Sciatic nerve (tissue), 2 donors: ENCODE data around the gene ELMO1. TPM values are rescaled to one million over a fixed set of nuclear protein-coding genes. Genes with fewer than 3 reads are reported as not detected.

Experiments
- ATAC-seq: fragments of 200-7000 bp; cut with Tn5 transposase; one replicate; pipeline ENCODE4 v1.9.1; 2020; ENCODE audit warnings: mild to moderate bottlenecking, moderate library complexity
- DNase-seq: peaks from one replicate; pipeline ENCODE4 v3.0.0-alpha.2; 2020; ENCODE audit warnings: low spot score
- intact Hi-C: fragments of 100-400 bp; cut with DNase I; formaldehyde crosslinking; loops from one replicate; pipeline ENCODE4 v1.14.2; 2022
- total RNA-seq: library from RNA; stranded (reverse); fragmentation: NEBNext Ultra II Directional; extraction: Animal tissue kit (Norgen Biotek cat#: 25700); gene quantifications from one replicate; pipeline ENCODE4 v1.2.1, GENCODE V29; 2021
- donor health status: DM: no; HTN: no; CAD: no.
- donor health status: DM: no; HTN: no; CAD: no.

ELMO1 gene
- total RNA-seq, 1 donor from 2014 or later: 151 TPM

DNA sequence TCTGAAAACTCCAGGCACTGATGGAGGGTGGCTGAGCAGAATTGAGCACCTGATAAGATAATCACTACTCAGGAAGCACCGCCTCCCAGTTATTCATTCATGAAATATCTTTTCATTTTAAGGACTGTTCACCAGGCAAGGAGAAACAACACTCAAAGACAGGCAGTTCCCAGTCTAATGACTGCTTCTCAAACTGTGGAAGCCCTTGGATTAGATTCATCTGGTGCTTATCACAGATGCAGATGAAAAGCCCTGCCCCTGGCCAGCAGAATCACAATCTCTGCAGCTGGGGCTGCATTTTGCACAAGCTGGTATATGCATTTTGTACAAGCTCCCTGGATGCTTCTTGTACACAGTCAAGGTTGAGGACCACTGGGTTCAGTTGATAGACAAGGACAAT lies 109.7 kb downstream of the ELMO1 start:
- ATAC-seq (no peak), DNase-seq (no peak)
- intact Hi-C loops: no loop called here

DNA sequence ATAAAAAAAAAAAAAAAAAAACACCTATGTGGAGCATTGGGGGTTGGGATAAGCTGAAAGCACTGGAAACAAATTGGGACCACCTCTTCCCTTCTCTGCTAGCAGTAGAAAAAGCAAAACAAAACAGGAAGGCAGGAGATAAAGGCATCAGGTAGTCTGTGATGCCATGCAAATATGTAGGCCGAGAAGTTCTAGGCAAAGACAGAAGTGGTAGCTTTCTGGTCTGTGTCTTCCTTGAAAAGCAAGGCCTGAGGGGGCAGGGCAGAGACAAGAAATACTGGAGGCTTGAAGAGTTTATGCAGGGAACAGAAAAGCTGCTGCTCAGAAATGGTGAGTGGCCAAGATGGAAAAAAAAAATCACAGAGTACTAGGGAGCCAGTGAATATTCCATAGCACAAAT lies 111.1 kb downstream of the ELMO1 start:
- intact Hi-C loops: no loop called here
- DNase-seq: no peak
- no peak for ATAC-seq

DNA sequence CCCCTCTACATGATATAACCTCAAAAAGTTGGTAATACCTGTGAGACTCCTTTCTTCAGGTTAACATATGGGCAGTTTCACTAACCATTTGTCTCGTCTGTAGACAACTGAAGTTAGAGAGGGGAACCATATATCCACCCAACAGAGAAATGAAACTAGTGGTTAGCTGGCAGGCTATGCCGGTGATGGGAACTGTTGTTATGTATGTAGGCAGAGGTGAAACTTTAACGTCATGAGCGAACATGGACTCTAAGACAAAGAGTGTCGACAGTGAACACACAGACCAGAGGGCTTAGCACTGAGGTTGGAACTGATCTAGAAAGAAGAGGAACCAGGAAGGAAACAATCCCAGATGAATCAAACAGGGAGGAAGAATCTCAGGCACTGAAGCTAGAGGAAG lies 112.4 kb downstream of the ELMO1 start:
- intact Hi-C loops: no loop called here
- DNase-seq (no peak), ATAC-seq (peak; percentile 48)

DNA sequence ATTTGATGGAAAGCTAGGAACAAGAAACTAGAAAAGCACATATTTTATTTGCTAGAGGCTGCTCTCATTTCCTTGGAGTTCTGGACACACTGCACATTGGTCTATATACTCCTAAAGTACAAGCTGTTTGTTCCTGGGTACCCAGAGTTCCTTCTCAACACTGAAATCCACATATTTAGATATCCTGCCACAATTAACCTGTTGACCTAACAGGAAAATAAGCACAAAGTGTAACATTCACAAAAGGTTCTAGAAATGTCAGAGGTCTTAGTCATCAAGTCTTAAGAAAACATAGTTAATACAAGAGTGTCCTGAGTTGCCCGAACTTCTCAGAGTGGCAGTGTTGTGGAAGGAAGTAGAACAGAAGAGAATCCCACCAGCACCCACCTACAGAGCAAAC lies 115.6 kb downstream of the ELMO1 start:
- intact Hi-C loops: no loop called here
- peak; percentile 69 for ATAC-seq
- no peak for DNase-seq

DNA sequence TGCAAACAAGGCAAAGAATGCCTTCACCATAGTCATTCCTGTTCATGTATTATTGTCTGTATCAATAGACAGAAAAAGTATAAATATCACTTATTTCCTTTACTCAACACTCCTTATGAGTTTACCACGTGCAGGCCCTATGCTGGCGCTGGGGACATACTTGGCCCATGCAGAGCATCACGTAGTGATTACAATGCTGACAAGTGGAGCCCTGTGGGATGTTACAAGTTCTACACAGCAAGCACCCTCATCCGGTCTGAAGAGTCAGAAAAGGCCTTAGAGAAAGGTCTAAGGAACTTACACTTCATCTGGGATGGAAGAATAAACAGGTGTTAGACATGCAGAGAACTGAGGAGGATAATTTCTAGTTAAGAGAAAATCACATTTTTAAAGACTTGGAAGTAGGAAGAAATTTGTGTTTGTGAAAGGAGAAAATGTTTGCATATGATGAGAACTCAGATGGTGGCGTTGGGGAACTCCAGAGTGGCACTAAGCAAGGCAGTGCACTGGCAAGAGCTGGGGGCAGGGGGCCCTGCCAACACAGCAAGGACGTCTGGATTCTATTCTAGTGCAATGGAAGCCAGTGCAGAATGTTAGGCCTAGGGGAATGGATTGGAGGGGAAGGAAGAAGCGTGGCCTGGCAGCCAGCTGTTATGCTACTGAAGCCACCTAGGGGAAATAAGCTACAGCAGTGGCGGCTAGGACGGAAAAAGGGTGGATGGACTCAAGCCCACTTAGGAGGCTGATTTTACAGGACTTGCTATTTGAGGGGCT lies 116.2 kb downstream of the ELMO1 start:
- ATAC-seq (peak; percentile 22), DNase-seq (no peak)
- intact Hi-C loops: no loop called here

DNA sequence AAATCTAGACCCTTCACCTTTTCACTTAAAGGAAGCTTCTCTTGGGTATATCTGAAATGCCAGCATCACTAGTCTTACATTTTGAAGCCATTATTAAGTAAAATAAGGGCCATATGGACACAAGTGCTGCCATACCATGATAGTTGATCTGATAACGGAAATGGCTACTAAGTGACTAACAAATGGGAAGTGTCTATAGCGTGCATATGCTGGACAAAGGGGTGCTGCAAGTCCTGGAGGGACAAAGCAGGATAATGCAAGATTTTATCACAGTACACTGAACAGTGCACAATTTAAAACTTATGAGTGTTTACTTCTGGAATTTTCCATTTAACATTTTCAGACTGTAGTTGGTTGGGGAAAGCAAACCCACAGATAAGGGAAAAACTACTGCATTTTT lies 117.9 kb downstream of the ELMO1 start:
- DNase-seq (no peak), ATAC-seq (no peak)
- intact Hi-C loops: no loop called here

DNA sequence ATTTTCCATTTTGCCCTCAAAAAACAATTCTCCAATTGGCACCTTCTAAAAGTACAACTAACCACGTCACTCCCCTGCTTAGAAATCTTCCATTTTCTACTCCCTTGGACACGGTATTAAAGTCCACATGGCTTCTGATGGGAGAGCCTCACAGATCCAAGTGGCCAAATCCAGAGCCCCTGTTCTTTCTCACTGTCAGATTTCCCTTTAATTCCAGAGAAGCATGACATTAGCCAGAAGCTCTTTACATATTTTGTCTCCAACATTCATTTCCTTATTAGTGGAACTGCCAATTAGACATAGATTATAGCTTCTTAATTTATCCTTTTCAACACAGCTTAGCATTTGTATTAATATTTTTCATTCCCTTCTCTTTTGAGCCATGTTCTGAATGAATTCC lies 118.7 kb downstream of the ELMO1 start:
- DNase-seq (no peak), ATAC-seq (no peak)
- intact Hi-C loops: no loop called here

DNA sequence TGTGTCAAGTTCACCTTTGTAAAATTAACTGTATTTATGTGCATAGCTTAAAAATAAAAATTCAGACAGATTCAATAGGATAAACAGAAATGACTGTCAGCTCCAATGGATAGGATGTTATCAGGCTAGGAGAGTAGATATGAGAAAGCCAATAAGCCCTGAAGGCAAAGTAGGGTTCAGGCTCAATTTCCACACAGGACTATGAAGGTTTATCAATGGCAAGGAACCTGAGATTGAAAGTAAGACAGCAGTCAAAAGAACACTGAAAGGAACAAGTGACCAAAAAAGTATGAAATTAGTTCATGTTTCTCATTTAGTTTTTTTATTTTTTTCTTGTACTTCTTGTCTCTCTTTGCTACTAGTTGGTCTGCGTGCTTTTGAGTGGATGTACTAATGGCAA lies 121.4 kb downstream of the ELMO1 start:
- ATAC-seq (no peak), DNase-seq (no peak)
- intact Hi-C loops: no loop called here

DNA sequence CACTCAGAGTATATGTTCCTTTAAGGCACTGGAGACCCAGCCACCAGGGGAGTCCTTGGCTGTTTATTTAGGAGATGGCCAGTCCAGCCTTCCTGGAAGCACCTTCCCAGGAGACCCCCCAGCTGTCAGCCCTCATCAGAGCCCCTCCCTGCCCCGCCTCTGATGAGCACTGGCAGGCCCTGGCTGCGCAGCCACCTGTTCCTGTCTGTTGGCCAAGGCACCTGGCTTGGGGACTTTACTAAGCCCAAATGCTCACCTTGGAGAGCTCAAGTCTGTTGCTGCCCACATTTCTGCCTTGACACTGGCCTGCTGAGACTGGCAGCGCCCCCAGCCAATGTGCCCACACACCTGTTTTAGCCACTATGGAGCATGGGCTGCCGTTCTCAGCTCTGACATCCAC lies 124.7 kb downstream of the ELMO1 start:
- intact Hi-C loops: no loop called here
- ATAC-seq: no peak
- no peak for DNase-seq

DNA sequence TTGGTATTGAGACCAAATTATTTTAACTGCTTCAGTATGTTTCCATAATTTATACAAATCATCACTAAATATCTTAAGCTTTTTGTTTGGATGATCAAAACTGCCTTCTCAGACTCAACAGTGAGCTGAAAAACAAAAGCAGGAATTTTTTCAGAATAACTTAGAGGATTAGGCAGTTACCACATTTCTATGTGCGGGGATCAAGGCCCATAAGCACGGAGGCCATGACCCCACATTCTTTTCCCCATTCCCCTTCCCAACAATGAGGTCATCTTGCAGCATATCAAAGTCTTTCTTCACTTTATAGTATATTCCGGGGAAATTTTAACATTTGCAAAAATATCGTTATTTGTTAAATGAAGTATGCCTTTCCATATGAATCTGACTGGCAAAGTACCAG lies 125.8 kb downstream of the ELMO1 start:
- intact Hi-C loops: no loop called here
- ATAC-seq (no peak), DNase-seq (no peak)

DNA sequence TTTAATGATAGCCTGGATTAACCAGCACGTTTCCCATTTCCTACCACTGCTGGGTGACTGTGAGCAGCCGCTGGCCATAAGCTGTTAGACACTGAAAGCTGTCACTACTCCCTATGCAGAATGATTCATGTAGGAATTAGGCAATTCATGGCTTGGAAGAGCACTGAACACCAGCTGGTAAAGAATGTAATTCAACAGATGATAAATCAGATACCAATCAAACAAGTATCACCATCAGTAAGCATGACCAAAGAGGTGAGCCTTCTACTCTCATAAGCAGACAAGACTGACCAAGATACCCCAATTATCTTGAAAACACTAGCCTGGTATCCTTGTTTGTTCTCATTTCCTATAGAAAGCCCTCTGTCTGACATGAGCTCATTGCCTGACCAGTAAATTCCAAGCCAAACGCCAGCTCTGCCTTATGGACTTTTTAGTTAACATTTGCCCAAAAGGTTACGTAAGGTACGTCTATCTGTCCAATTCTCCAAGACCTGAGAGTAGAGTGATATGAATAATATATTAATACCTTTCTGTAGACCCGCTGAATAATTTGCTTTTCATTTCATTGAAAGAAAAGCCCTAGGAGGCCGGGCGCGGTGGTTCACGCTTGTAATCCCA lies 127.7 kb downstream of the ELMO1 start:
- intact Hi-C loops: no loop called here
- ATAC-seq (no peak), DNase-seq (no peak)

DNA sequence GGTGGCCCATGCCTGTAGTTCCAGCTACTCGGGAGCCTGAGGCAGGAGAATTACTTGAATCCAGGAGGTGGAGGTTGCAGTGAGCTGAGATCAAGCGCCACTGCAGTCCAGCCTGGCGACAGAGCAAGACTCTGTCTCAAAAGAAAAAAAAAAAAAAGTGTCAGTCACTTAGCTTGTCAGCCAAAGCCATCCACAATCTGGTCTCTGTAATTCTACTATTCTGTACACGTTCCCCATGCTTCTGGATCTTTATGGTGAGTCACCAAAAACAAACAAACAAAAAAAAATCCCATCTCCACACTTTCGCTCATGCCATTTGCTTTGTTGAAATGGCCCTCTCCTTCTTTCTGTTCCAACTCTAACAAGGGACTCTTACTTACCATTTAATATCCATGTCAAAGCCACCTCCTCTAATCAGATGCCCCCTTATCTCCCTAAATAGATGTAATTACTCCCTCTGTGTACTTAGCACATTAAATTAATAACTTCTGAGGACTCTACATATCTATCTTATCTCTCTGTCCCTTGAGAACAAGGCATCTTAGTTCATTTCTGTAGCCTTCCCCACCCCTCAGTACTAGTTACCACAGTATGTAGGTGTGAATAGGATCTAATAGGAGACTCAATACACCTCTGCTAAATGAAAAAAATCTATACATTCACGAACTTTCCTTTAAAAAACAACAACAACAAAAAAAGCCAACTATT lies 128.4 kb downstream of the ELMO1 start:
- ATAC-seq (no peak), DNase-seq (no peak)
- intact Hi-C loops: no loop called here

DNA sequence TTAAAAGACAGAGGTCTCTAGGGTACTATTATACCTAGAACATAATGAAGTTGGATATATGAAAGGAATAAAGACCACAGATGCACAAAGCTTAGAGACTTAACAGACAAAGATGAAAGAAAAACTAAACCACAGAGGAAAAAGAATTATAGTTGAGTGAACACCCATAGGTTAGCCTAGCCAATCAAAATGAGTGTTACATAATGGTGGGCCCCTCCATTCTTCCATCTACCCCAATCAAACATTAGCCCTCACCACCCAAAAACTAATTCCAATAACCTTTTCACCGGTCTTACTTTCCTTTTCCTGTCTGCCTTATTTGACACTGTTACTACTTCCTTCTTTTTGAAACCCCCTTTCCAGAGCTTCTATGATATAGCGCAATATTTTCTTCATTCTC lies 130.1 kb downstream of the ELMO1 start:
- no peak for DNase-seq
- ATAC-seq: no peak
- intact Hi-C loops: no loop called here

DNA sequence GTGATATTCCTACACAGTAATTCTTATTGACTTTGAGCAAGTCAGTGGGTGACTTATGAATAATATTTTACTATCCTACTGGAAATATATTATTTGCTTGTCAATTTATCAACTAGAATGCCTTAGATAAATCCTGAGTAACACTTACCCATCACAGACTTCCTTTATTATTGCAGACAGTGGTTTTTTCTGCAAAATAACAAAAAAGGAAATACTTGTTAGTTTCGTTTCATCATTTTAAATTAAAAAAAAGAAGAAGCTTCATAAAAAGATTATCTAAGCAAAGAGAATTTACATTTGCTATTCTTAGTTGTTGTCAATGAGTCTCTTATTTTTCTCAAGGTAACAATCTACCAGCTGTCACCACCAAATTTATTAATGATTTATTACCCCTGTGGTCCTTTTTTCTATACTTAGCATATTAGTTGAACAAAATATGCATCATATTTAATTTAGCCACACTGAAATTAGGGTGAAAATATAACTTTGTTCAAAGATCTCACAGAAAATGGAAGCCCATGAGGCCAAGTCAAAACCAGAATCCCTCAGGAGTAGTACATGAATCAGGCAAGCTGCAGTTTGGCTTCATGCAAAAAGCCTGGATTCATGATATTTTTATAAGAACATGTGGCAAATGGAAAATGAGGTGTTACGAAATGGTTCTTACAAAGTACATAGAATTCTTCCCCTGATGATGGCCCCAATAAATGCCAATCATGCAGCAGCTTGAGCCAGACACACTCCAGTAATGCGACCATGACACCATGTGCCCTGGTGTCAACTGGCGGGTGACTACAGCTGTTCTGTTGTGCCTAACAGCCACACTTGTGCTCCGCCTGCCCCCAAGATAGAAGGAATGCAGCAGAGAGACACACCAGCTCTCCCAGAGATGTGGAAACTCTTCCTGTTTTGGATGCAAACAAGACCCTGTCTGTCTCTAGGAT lies 132.6 kb downstream of the ELMO1 start:
- ATAC-seq (peak; percentile 87), DNase-seq (no peak)
- intact Hi-C loops: no loop called here

DNA sequence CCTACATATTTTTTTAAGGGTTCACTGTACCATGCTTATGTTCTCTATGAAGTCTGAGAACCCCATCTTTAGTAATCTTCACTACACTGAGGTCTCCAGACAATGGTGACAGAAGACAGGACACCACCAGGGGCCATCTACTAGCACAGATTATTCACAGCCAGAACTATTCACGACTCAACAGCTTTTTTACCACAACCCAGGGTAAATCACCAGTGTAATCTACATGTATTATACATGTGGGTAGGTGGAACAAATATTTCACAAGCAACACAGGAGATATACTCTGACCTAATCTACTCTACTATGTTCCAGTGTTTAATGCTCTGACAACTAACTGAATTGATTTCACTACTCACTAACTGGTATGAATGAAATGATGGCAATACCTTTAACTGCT lies 136.1 kb downstream of the ELMO1 start:
- ATAC-seq: no peak
- no peak for DNase-seq
- intact Hi-C loops: no loop called here

DNA sequence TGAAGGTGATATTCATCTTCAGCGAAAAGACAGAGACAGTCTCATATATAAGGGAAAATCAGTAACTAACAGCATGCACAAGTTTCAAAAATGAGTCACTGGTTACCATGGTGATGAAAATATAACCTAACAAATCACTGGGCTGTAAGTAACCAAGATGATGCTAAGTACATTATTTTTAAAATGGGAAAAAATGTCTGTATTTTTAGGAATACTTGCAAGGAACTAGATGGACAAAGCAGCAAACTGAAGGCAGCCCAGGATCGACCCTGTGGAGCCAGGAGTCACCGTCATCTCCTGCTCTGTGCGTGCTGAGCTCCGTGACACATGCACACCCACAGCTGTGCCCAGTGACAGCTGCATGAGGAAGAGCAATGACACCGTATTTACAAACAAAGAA lies 137.3 kb downstream of the ELMO1 start:
- intact Hi-C loops: no loop called here
- ATAC-seq (peak; percentile 67), DNase-seq (no peak)

DNA sequence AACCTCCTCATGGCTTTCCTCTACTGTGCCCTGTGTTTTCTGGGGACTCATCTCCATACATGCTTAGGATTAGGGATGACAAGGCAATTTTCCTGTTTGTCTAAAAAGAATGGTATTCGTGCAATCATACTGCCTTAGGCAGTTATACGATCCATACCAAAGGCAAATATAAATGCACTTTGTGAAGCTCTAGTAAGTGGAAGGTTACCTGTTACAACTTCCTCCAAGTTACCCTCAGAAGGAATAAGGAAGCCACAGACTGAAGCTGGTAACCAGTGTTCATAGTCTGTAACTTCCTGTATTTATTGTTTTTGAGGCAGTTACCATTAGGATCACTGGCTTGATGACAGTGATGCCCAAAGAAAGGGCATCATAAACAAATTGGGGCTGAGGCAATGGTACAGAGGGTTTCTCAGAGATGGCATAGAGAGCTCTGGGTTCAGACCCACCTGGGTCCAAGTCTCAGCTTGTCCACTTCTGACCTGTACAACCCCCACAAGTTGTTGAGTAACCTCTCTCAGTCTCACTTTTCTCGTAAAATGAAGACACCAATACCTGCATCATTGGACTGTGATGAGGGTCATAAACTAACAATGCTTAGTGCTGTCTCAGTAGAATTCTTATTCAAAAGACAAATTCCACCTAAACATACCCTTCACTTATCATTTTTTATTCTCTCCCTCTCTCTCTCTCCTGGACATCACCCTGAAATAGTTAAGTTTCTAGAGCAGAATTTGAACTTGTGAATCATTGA lies 138.2 kb downstream of the ELMO1 start:
- ATAC-seq (peak; percentile 39), DNase-seq (no peak)
- intact Hi-C loops: no loop called here

DNA sequence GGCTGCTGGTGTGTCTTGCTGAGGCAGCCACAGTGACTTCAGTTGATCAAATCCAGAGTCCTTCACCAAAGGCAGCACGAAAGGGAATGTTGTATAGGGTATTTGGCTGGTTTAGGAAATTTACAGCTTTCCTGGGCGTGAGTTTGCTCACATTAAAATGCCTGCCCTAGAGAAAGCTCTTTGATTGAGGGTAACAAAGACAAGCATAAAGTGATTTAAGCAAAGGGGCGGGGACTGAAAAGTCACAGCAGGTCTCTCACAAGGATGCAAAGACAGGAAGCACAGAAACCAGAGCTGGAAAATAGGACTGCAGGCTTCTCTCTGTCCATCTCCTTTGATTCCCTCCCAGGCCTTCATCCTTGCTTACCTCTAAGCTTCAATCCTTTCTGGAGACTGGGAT lies 139.2 kb downstream of the ELMO1 start:
- ATAC-seq (no peak), DNase-seq (no peak)
- intact Hi-C loops: no loop called here

DNA sequence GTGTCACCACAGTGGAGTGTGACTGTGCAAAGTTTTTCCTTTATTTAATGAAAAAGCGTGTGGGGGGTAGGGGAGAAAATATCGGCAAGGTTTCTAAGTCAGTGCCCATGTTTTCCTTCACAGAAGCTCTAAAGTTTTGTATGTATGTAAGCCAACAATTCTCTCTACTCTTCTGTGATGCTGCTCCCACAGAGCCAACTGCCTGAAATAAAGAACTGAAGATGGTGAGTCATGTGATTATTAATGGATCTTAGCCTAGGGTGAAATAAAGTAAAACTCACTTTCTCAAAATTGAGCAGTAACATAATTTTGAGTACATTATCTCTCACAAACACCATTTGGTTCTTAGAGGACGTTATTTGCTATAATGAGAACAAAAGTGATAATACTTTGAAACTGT lies 143.7 kb downstream of the ELMO1 start:
- DNase-seq (no peak), ATAC-seq (peak; percentile 61)
- intact Hi-C loops: no loop called here
